Aorta (tissue), 5 donors: ENCODE data around the gene PLIN4. TPM values are rescaled to one million over a fixed set of nuclear protein-coding genes. Genes with fewer than 3 reads are reported as not detected.
A peak's percentile ranks its signal among the peaks of the same experiment; 100 is the strongest.

ENCODE experiments used
- ATAC-seq: fragments of 200-7000 bp; cut with Tn5 transposase; one replicate; pipeline ENCODE4 v1.9.1; 2022; ENCODE audit warnings: moderate library complexity; ENCODE audit not compliant: low FRiP score
- DNase-seq, 2 donors: peaks; one replicate each; pipeline ENCODE4 v3.0.0-alpha.2; 2020
- H3K27ac ChIP-seq, 2 donors: one replicate each; pipeline ENCODE4 v1.5.1; 2013; ENCODE audit warnings: low read length in 2 of 2, mild to moderate bottlenecking in 2 of 2, moderate library complexity in 2 of 2, control low read depth in 1 of 2, inconsistent platforms in 1 of 2, low read depth in 1 of 2
- H3K27me3 ChIP-seq, 2 donors: one replicate each; pipeline ENCODE4 v1.6.1; 2013; ENCODE audit warnings: control low read depth in 1 of 2, low read length in 1 of 2, mild to moderate bottlenecking in 1 of 2, moderate library complexity in 1 of 2; ENCODE audit not compliant: insufficient read depth in 2 of 2, control insufficient read depth in 1 of 2
- H3K36me3 ChIP-seq, 2 donors: one replicate each; pipeline ENCODE4 v1.6.1; 2013; ENCODE audit warnings: control low read depth in 1 of 2, low read length in 1 of 2, mild to moderate bottlenecking in 1 of 2; ENCODE audit not compliant: insufficient read depth in 2 of 2, control insufficient read depth in 1 of 2
- H3K4me1 ChIP-seq, 2 donors: one replicate each; pipeline ENCODE4 v1.6.1; 2013; ENCODE audit warnings: low read length in 2 of 2, control low read depth in 1 of 2, mild to moderate bottlenecking in 1 of 2, moderate library complexity in 1 of 2; ENCODE audit not compliant: insufficient read depth in 2 of 2, control insufficient read depth in 1 of 2
- H3K4me3 ChIP-seq, 2 donors: one replicate each; pipeline ENCODE4 v1.5.1; 2013; ENCODE audit warnings: low read length in 2 of 2, control low read depth in 1 of 2, mild to moderate bottlenecking in 1 of 2
- H3K9me3 ChIP-seq: one replicate; pipeline ENCODE4 v1.6.1; 2013; ENCODE audit warnings: mild to moderate bottlenecking, low read length; ENCODE audit not compliant: control insufficient read depth
- WGBS, 2 donors: extraction: QIAGEN DNeasy Blood & Tissue Kit; methylation state at CpG; one replicate each; pipeline ENCODE4 v1.1.7; 2013; 5-methylcytosine and 5-hydroxymethylcytosine counted together
- intact Hi-C, 2 donors: fragments of 100-400 bp; cut with DNase I; formaldehyde crosslinking; loops; one replicate each; pipeline versions ENCODE4 v1.14.2 to v1.15.0; 2022
- polyA plus RNA-seq, 2 donors: library from polyadenylated mRNA; stranded (reverse); fragments of 200-250 nt; gene quantifications; one replicate each; pipeline ENCODE4 v1.2.3, GENCODE V29; 2013
- total RNA-seq, 2 donors: library from RNA; stranded (reverse); fragmentation: NEBNext Ultra II Directional; extraction: Animal tissue kit (Norgen Biotek cat#: 25700); gene quantifications; one replicate each; pipeline ENCODE4 v1.2.1, GENCODE V29; 2021
- donor health status: healthy with polysubstance abuse.
- donor health status: Bipolar disorder and iron deficiency.
- donor health status: DM: no; HTN: no; CAD: no.
- donor health status: DM: no; HTN: no; CAD: no.
- donor health status: DM: yes; HTN: yes; CAD: no.

PLIN4 gene
- total and polyA plus RNA-seq, 4 donors: 0.61 to 7.4 (median 3.2) TPM

DNA sequence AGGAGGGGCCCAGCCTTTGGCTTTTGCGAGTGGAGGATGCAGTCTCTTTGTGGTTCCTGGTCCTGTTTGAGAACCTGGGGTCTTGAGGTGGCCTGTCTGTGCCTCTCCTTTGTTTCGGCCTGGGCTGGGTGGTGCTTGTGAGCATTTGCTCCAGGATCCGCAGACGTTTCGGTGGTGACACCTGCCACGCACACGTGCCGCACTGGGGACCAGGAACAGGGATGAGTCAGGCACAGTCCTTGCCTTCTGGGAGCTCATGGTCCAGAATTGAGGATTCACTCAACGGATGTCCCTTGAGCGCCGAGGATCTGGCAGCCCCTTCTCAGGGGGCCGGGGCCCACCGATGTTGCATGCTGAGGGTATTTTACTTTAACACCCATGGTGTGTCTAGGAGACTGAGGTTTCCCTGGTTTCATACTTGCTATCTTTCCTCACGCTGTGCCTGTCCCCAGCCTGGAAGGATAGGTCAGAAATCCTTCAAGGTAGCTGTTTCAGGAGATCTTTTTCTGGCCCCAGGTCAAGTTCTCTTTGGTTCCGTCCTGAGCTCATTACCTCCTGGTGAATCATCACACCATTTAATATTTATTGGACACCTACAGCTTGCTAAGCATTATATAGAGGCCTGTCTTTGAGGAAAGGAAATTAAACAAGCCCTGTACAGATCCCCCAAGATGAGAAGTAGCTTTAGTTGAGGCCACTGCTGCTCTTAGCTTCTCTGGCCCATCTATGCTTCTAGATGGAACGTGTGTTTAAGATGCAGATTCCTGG, 41.1 kb downstream of the PLIN4 start:
- 82 to 84% methylated on average over 16 of the region's 16 CpGs for WGBS, 2 donors
- peaks cover 0 to 2% of the 10 kb centered on the region in 2 donors for H3K36me3 ChIP-seq
- no peak overlapping the region for H3K4me3 ChIP-seq
- no peak for ATAC-seq
- no peaks in the 10 kb centered on the region for H3K9me3 ChIP-seq
- H3K27me3 ChIP-seq: no peaks in the 10 kb centered on the region
- DNase-seq: no peak
- intact Hi-C loops: no loop called here
- H3K4me1 ChIP-seq: peaks cover 0 to 2% of the 10 kb centered on the region in 2 donors
- H3K27ac ChIP-seq: no peak overlapping the region

DNA sequence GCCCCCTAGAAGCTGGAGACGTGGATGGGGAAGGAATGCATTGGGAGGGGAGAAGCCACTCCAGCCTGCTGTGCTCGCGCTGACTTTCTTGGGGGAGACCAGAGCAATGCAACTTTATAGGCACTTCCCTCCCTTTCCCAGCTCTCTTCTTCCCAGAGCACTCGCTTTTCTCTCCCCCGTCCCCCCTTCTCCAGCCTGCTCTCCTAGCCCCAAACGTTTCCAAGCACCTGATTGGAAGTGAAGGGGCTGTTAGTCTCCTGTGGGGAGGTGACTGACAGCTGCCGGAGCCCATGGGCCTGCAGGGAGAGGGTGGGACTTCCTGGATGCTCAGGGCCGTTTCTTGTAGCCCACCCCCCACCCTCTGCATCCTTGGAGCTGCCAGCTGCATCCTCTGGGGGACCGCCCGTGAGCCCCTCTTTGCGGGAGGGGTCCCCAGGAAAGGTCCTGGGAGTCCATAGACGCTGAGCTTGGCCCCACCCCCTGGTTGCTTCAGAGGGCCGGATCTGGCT, 43.7 kb downstream of the PLIN4 start:
- Histone ChIP-seq H3K27me3 (no peaks in the 10 kb centered on the region), H3K27ac (no peak overlapping the region), H3K36me3 (peaks cover 0 to 2% of the 10 kb centered on the region in 2 donors), H3K9me3 (no peaks in the 10 kb centered on the region), H3K4me3 (peak overlapping the region in 1 of 2 donors; percentile 11), H3K4me1 (peaks cover 0 to 2% of the 10 kb centered on the region in 2 donors)
- intact Hi-C loops: no loop called here
- no peak for DNase-seq
- WGBS, 2 donors: 7 to 11% methylated on average over 13 of the region's 13 CpGs
- no peak for ATAC-seq

DNA sequence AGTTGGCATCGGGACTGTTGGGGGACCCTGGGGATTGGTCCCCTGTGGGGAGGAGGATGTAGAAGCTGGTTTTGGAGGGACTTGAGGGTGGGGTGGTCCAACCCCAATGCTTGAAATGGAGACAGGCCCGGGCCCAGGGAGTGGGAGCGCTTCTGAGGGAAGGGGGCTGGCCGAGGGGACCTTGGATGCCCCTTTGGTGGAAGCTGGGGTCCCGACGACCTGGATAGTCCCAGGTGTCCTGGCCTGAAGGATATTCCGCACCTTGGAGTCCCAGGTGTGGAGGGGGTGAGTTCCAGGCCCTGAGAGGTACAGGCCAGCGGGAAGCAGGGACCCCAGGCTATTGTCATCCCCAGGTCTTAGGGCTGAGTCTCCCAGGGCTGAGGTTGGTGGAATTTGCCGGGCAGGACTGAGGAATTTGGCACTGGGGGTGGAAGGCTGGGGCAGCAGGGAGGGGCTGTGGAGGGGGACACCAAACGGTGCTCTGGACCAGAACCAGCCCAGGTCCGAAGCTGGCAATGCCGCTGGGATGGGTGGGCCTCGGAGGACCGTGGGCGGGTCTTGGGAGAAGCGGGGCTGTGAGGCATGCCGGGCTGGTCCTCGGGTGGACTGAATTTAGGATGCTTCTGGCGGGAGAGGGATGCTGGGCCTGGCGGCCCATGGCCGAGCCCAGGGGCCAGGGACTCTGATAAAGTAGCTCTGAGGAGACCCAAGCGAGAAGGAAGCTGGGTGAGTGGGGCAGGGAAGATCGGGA, 44.3 kb downstream of the PLIN4 start:
- intact Hi-C loops: no loop called here
- Histone ChIP-seq H3K9me3 (no peaks in the 10 kb centered on the region), H3K4me3 (peak overlapping the region in 1 of 2 donors; percentile 11), H3K27me3 (no peaks in the 10 kb centered on the region), H3K36me3 (peaks cover 0 to 2% of the 10 kb centered on the region in 2 donors), H3K27ac (no peak overlapping the region), H3K4me1 (peaks cover 0 to 2% of the 10 kb centered on the region in 2 donors)
- WGBS, 2 donors: 16 to 17% methylated on average over 22 to 23 of the region's 23 CpGs
- ATAC-seq: no peak
- DNase-seq: no peak

DNA sequence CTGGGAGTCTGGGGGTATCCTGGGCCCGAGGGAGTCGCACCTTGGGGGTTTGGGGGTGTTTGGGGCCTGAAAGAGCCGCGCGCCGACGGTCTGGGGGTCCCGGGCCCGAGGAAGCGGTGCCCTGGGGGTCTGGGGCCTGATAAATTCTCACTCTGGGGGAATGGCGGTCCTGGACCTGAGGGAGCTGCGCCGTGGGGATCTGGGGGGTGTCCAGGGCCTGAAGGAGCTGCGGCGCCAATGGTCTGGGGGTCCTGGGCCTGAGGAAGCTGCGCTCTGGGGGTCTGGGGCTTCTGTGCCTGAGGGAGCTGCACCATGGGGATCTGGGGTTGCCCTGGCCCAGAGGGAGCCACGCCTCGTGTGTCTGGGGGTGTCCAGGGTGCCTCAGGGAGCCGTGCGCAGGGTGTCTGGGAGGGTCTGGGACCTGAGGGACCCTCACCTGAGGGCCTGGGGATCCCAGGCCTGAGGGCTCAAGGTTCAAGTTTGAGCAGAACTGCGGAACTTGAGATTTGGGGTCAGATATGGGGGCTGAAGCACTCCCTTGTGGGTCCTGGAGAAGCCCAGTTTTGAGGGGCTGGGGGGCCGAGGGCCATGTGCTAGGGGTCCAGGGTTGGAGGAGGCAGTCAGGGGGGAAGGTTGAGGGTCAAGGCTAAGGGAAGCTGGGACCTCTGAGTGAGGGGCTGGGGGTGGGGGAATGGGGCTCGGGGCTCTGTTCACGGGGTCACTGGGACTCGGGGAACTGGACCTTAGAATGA, 45.1 kb downstream of the PLIN4 start:
- no peaks in the 10 kb centered on the region for H3K9me3 ChIP-seq
- peak overlapping the region; percentile 86 to 93 for H3K4me3 ChIP-seq
- peaks cover 0 to 2% of the 10 kb centered on the region in 2 donors for H3K4me1 ChIP-seq
- no peak overlapping the region for H3K27ac ChIP-seq
- no peaks in the 10 kb centered on the region for H3K27me3 ChIP-seq
- 18 to 19% methylated on average over 25 of the region's 25 CpGs for WGBS, 2 donors
- H3K36me3 ChIP-seq: peaks cover 0 to 2% of the 10 kb centered on the region in 2 donors
- intact Hi-C loops: no loop called here
- DNase-seq (no peak), ATAC-seq (no peak)

DNA sequence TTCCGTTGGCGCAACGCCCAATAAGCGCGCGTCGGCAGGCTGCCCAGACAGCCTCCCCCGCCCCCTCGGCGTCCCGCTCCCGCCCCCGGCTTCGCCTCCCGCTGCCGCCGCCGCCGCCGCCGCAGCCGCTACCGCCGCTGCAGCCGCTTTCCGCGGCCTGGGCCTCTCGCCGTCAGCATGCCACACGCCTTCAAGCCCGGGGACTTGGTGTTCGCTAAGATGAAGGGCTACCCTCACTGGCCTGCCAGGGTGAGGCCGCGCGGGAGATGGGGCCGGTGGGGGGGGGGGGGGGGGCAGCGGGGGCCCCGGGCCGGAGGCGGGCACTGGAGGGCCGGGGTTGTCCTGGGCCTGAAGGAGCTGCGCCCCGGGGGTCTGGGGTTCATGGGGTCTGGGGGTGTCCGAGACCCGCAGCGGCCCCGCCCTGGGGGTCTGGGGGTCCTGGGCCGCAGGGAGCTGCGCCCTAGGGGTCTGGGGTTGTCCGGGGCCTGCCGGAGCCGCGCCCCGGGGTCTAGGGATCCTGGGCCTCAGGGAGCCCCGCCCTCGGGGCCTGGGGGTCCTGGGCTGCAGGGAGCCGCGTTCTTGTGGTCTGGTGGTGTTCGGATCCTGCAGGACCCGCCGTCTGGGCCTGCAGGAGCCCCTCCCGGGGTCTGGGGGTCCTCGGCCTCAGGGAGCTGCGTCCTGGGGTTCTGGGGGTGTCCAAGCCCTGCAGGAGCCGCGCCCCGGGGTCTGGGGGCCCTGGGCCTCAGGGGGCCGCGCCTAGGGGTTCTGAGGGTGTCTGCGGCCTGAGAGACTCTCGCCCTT, 45.9 kb downstream of the PLIN4 start, which contains the start of gene HDGFL2:
HDGFL2 (plus strand) TSS at position 124 of the 801 bp plus-strand sequence; CDS start at position 178, 54 bp downstream.
- Histone ChIP-seq H3K36me3 (peaks cover 0 to 2% of the 10 kb centered on the region in 2 donors), H3K4me1 (peaks cover 0 to 2% of the 10 kb centered on the region in 2 donors), H3K27me3 (no peaks in the 10 kb centered on the region), H3K4me3 (peak within 1 kb of the TSS; percentile 86 to 93), H3K27ac (peak within 1 kb of the TSS in 1 of 2 donors; percentile 34), H3K9me3 (no peaks in the 10 kb centered on the region)
- peak in 1 of 2 donors; percentile 98 for DNase-seq
- no peak for ATAC-seq
- WGBS, 2 donors: 1% methylated on average over 31 to 71 of the region's 71 CpGs
- intact Hi-C loops: no loop called here

DNA sequence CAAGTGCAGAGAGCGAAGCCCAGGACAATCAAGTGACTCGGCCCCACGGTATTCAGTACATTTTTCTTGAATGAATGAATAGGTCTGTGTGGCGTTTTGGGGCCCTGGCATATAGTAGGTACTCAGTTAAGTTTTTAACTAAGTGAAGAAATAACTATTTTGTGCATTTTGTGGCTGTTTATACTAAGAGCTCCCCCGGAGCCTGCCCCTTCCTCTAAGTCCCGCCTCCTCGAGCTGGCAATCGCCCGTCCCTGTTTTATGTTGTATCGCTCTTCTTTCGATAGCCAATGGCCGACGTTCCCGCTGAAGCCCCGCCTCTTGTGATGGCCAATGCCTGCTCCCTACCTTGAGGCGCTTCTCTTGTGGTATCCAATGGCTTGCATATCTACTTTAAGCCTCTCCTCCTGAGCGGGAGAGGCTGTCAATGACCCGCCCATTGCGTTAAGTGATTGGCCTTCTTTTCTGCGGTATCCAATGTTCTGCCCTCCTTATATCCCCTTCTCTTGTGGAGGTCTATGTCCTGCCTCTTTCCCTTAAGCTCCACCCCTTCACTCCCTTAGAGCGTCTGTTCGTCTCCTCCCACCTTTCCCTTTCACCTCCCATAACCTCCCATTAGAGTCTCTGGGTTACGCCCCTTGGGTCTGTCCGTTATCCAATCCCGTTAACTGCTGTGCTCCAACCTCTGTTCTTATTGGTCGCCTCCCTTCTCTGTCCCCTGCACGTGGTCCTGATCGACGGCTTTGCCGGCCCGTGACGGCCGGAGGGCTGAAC, 46.7 kb downstream of the PLIN4 start:
- Histone ChIP-seq H3K4me3 (peak overlapping the region; percentile 54 to 93), H3K36me3 (peaks cover 0 to 2% of the 10 kb centered on the region in 2 donors), H3K9me3 (no peaks in the 10 kb centered on the region), H3K27me3 (no peaks in the 10 kb centered on the region), H3K4me1 (peaks cover 0 to 2% of the 10 kb centered on the region in 2 donors), H3K27ac (peak overlapping the region in 1 of 2 donors; percentile 34)
- DNase-seq (peak; percentile 98 to 99), ATAC-seq (peak; percentile 98)
- WGBS, 2 donors: 0% methylated on average over 33 of the region's 33 CpGs
- intact Hi-C loops: no loop called here

DNA sequence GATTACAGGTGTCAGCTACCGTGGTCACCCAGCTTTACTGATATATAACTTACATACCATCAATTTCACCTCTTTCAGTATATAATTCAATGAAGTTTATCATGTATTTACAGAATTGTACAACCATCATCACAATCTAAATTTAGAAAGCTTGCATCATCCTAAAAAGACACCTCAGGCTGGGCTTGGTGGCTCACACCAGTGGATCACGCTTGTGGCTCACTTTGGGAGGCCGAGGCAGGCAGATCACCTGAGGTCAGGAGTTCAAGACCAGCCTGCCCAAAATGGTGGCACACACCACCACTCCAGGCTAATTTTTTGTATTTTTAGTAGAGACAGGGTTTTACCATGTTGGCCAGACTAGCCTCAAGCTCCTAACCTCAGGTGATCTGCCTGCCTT, 50.5 kb downstream of the PLIN4 start:
- Histone ChIP-seq H3K4me3 (no peak overlapping the region), H3K9me3 (no peaks in the 10 kb centered on the region), H3K27ac (no peak overlapping the region), H3K4me1 (no peaks in the 10 kb centered on the region), H3K36me3 (no peaks in the 10 kb centered on the region), H3K27me3 (no peaks in the 10 kb centered on the region)
- intact Hi-C loops: no loop called here
- DNase-seq (no peak), ATAC-seq (no peak)
- 86 to 92% methylated on average over 3 of the region's 3 CpGs for WGBS, 2 donors
